SU-DHL-6 (cell line): Measurements from ENCODE around the gene SPEF2.

Experiments
- CTCF ChIP-seq: fragments of 200-600 bp; sonication (generic); IDR thresholded peaks from one replicate; pipeline ENCODE4 v1.5.1; 2017; ENCODE audit warnings: antibody characterized with exemption, mild to moderate bottlenecking, low read length, moderate library complexity; ENCODE audit not compliant: insufficient read depth, poor library complexity, severe bottlenecking
- EZH2phosphoT487 ChIP-seq: fragments of 200-600 bp; sonication (generic), shearing (Covaris generic); conservative IDR thresholded peaks from 2 replicates; pipeline ENCODE4 v1.6.1; 2018; ENCODE audit warnings: mild to moderate bottlenecking, antibody characterized with exemption, low read length, moderate library complexity, mixed read lengths

- TF ChIP-seq CTCF (no peak), EZH2phosphoT487 (no peak)
Observed at GRCh38 chr5:35665096-35665495, 47.4 kb downstream of the SPEF2 start.
